Fibroblast of upper back skin (primary cell): Measurements from ENCODE around the gene PPP1R1C.

ENCODE experiments used
- DNase-seq: peaks from one replicate; pipeline ENCODE4 v3.0.0-alpha.2; 2013

PPP1R1C gene

GRCh38 chr2:181972431-181973170, 13.1 kb upstream of the PPP1R1C start:
- no peak for DNase-seq

DNA sequence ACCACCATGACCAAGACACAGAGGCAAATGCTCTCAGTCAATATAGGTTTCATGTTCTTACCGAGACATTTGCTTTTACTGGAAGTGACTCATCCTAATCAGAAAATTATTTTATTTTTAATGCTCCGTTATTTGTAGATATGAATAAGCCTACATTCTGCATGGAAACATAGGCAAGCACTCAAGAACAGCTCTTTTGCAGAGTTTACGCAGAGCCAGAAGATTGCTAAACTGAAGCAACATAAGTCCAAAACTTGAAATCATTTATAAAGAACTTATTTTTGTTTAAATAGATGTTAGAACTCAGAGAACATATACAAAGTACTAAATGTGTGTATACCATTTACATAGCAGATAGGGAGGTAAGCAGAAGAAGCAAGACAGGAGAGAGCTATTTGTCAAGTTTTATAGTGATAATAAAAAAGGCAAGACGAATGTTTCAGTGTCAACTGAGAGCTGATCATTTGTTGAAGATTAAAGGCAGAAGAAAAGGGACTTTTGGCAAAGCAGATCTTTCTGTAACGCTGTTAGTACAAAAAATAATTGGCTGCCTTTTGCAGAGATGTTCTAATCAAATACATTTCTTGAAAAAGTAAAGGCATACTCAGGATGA, 12.4 kb upstream of the PPP1R1C start:
- DNase-seq, result no peak

GRCh38 chr2:181977661-181978350, 7.8 kb upstream of the PPP1R1C start:
- peak; percentile 43 for DNase-seq

- no peak for DNase-seq
Observed at GRCh38 chr2:181978351-181979150, 7.1 kb upstream of the PPP1R1C start.

- DNase-seq, result no peak
Observed at GRCh38 chr2:181984060-181984459, 1.6 kb upstream of the PPP1R1C start.

DNA sequence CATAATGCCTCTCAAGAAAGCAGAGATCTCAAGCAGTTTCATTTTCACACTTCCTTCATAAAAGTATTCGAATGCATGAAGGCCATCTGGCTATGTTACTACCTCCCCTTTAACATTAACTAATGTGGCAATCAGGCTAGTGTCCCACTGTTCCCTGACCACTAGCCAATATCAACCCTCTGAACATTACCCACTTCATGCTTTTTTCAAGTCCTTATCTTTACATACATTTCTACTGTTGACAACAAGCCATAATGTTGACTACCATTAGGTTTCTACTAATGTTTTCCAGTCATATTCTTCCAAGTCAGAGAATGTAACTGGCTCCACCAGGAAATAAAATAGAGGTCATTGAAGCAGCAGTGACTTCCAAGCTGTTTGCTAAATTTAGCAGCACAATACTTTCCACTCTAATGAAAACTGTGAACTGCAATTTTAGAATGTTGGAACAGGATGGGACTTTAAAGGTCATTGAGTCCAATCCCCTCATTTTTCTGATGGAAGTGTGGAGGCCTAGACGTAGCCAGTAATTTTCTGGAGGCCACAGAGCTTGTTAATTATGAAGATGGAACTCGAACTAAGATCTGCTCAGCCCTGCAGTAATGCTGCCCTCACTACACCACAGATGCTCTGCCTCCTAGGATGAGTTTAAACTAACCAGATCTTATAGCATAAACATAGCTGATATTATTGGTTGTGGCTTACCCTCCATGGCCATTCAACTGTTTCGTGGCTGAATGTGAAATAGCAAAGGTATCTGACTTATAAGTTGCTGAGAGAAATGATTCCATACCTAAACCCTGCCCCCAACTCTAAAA, 630 bp upstream of the PPP1R1C start:
- DNase-seq, result no peak

- DNase-seq, result peak; percentile 17
Observed at GRCh38 chr2:181988154-181988924, 2.7 kb downstream of the PPP1R1C start.

GRCh38 chr2:181989099-181989498, 3.4 kb downstream of the PPP1R1C start:
- DNase-seq, result no peak

DNA sequence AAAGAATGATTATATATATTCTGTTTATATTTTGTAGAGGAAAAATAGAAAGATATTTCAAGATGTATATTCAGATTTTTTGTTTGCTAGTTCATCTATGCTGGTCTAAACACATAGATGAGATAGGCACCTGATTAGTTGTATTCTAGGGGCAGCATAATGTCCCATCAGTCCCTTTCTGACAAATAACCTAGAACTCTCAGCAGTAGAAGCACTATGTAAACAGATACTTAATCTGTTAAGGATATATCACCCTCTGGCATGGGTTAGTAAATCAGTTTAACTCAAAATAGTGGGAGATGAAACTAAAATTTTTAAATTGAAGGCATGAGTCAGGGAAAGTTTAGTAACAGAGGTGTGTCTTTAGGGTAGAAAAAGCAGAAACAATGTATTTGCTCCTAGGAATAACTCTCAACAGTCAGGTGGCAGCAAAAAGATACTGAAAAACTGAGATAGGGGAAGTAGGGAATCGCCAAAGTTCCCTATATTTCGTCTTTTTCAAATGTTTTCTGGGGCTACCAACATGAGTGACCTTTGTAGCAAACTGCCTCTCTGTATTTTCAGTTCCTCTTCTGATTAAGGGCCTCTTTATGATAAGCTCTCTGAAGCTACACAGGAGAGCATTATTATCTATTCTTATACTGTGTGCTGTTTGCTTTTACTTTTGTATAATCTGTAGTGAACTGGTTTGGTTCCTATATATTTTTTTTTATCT, 5.7 kb downstream of the PPP1R1C start:
- no peak for DNase-seq

GRCh38 chr2:181992776-181993175, 7.1 kb downstream of the PPP1R1C start:
- no peak for DNase-seq

- DNase-seq, result no peak
Observed at GRCh38 chr2:181995289-181995688, 9.6 kb downstream of the PPP1R1C start.

GRCh38 chr2:181998041-181998835, 12.6 kb downstream of the PPP1R1C start:
- no peak for DNase-seq

DNA sequence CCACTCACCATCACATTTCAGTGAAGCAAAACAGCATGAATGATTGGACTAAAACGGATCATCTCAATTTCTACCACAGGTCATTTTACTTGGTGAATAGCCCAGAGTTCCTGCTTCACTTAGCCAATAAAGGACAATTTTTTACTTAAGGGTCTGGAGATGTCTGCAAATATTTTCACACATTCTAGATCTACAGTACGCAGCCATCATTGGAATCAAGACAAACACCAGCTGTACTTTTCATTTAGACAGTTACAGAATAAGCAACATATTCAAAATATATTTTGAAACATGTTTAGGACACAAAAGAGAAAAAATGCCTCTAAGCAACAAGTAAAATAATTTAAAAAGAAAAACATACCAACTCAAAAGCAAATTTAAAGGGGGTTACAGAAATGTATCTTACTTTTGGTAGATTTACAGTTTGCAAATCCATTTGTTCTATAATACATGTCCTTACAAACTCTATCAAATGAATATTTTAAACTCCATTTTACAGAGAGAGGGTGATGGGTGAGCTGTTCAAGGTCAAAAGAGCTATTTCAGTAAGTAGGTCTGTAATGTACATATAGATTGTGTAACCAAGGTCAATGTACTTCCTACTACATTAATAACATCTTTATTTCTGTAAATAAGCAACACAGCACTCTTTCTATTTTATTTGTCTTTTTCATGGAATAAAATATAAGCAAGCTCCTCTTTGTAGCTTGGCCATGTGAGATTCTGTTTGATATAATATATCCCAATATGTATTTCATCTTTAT, 13.4 kb downstream of the PPP1R1C start:
- DNase-seq, result no peak

- DNase-seq, result no peak
Observed at GRCh38 chr2:181999911-182000310, 14.3 kb downstream of the PPP1R1C start.

DNA sequence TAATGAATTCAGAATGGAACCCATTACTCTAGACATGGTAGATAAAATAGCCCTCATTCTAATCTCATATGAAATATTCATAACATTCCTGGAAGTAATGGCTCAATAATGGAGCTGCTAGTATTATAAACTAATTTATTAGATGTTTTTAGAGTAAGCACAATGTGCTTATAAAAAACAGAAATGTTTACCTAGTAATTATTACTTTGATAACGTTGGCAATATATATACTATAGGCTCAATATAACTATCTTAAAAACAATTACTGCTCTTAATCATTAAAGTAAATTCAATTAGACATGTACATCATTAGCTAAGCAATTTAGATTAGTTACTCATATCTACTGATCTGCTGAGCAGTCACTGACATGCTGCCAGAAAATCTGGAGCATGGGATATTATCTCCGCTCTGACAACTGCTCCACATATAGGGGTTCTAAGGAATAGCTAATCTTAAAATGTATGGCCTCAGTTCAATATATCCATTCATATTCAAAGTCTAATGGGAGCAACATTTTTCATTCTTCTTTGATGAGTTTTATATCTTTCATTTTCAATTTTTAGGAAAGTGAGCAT, 19.4 kb downstream of the PPP1R1C start:
- no peak for DNase-seq

DNA sequence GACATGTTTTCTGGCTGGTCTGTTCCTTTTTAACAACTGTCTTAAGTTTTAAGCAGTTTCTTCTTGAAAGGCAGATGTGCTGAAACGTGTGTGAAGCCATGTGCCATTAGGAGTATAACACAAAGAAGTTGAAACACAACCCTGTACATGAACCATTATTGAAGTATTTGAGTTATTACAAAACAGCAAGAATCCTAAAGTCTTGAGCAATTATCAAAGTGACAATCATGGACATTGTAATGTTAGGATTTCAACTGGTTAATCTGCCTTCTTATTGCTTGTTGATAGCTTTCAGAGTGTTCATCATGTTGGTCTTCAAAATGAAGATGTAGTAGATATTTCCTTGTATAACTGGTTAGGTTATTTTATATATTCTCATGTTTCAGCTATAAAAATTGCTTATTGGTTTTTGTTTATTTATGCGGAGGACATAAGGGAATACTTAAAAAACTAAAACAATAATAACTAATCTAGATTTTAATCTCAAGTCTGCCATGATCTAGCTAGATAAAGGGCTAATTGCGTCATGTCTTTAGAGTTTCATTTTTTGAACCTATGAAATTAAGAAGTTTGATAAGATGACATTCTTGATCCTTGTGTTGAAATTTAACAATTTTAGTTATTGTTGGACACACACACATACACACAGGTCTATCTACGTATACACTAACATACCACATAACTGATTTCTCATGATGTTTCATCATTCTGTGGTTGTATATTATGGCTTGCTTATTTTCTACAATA, 21.1 kb downstream of the PPP1R1C start:
- DNase-seq, result no peak

DNA sequence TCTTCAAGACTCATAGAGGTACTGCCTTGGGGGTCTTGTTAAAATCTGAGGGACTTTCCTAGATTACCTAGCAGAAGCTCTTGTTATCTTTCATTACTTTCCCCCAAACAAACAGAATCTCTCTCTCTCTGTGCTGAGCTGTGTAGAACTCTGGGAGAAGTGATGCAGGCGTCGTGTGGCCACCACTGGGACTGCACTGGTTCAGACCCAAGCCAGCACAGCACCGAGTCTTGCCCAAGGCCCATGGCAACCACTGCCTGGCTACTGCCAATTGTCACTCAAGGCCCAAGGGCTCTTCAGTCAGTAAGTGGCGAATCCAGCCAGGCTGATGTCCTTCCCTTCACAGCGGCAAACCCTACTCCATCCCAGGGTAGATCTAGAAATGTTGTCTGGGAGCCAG, 28.6 kb downstream of the PPP1R1C start:
- DNase-seq, result no peak
